Lower lobe of right lung (tissue), 2 donors: Measurements from ENCODE around the gene ENOX1. TPM values are rescaled to one million over a fixed set of nuclear protein-coding genes. Genes with fewer than 3 reads are reported as not detected.

Experiments
- ATAC-seq, 2 donors: fragments of 200-7000 bp; cut with Tn5 transposase; one replicate each; pipeline ENCODE4 v1.9.1; 2020 to 2022; ENCODE audit warnings: mild to moderate bottlenecking in 2 of 2, moderate library complexity in 2 of 2
- DNase-seq: peaks from one replicate; pipeline ENCODE4 v3.0.0-alpha.2; 2020
- H3K27ac ChIP-seq: fragments of 200-600 bp; one replicate; pipeline ENCODE4 v1.8.0; 2022
- H3K27me3 ChIP-seq: fragments of 200-600 bp; one replicate; pipeline ENCODE4 v1.8.0; 2022; ENCODE audit warnings: low read depth
- H3K36me3 ChIP-seq: fragments of 200-600 bp; one replicate; pipeline ENCODE4 v1.8.0; 2022; ENCODE audit warnings: mild to moderate bottlenecking
- H3K4me1 ChIP-seq: fragments of 200-600 bp; one replicate; pipeline ENCODE4 v1.8.0; 2022
- H3K4me3 ChIP-seq: fragments of 200-600 bp; one replicate; pipeline ENCODE4 v1.8.0; 2022; ENCODE audit warnings: mild to moderate bottlenecking
- H3K9me3 ChIP-seq: fragments of 200-600 bp; one replicate; pipeline ENCODE4 v1.8.0; 2022
- intact Hi-C: fragments of 100-400 bp; cut with DNase I; formaldehyde crosslinking; loops from one replicate; pipeline ENCODE4 v1.11.0; 2022
- total RNA-seq: library from RNA; stranded (reverse); fragmentation: NEBNext Ultra II Directional; extraction: Animal tissue kit (Norgen Biotek cat#: 25700); gene quantifications from one replicate; pipeline ENCODE4 v1.2.1, GENCODE V29; 2021
- TF ChIP-seq, protein P1 (sequence below): fragments of 200-600 bp; IDR thresholded peaks from one replicate; pipeline ENCODE4 v1.8.0; 2022; ENCODE audit warnings: antibody characterized with exemption, mild to moderate bottlenecking
- donor health status: DM: no; HTN: yes; CAD: no; lungs with severe emphysema.

Gene ENOX1
- total RNA-seq, 1 donor from 2014 or later = 2.0 TPM

DNA sequence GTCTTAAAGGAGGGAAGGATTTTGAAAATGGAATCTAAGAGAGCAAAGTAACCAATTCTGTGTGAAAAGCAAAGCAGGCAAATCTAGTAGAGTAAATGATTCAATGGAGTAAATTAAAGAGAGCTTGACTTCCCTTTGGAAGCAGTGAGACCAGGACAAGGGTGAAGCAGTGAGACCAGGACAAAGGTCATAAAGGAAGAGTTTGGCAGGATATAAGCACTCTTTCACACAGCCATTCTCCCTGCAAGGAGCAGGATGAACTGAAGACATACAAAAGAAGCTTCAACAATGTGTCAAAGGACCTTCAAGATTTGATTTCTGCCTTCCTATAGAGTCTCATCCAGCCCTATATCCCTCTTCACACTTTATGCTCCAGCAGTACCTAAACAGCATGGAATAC is 123.8 kb downstream of the ENOX1 start:
- ATAC-seq = no peak
- no peaks in the 10 kb centered on the region for H3K36me3 ChIP-seq
- H3K4me3 ChIP-seq = no peak overlapping the region
- no peak for DNase-seq
- intact Hi-C loops = no loop called here
- no peak overlapping the region for H3K27ac ChIP-seq
- TF ChIP-seq, protein P1, sequence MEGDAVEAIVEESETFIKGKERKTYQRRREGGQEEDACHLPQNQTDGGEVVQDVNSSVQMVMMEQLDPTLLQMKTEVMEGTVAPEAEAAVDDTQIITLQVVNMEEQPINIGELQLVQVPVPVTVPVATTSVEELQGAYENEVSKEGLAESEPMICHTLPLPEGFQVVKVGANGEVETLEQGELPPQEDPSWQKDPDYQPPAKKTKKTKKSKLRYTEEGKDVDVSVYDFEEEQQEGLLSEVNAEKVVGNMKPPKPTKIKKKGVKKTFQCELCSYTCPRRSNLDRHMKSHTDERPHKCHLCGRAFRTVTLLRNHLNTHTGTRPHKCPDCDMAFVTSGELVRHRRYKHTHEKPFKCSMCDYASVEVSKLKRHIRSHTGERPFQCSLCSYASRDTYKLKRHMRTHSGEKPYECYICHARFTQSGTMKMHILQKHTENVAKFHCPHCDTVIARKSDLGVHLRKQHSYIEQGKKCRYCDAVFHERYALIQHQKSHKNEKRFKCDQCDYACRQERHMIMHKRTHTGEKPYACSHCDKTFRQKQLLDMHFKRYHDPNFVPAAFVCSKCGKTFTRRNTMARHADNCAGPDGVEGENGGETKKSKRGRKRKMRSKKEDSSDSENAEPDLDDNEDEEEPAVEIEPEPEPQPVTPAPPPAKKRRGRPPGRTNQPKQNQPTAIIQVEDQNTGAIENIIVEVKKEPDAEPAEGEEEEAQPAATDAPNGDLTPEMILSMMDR = no peak
- no peaks in the 10 kb centered on the region for H3K27me3 ChIP-seq
- H3K4me1 ChIP-seq = peaks cover 6% of the 10 kb centered on the region
- no peaks in the 10 kb centered on the region for H3K9me3 ChIP-seq

DNA sequence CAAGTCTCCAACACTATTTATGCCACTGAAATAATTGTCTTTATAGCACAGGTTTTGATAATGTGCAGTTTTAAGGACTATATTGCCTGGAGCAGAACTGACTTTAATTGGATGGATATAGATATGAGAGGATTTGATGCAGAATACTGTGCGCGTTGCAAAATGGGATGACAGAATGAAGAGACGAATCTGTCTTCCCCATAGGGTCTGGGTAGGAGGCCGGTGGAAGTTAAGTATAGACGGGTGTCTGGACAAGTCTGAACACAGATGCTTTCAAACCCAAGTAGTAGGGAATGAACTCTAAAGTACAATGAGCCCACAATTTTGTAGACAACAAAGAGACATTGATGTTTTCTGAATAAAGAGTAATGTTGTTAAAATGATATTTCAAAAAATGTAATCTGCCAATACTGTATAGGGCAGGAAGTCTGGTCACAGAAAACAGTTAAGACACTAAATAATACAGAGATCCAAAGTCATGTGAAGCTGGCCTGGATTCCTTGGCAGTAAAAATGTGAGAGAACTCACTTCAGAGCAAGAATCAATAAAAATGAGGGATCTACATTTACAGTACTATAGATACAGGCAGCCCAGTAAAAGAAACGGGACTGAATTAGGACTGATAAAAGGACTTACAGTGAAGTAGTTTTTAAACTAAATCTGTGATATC is 125.5 kb downstream of the ENOX1 start:
- H3K27me3 ChIP-seq = no peaks in the 10 kb centered on the region
- TF ChIP-seq, protein P1 = no peak
- no peak for DNase-seq
- intact Hi-C loops = no loop called here
- no peak overlapping the region for H3K27ac ChIP-seq
- H3K4me1 ChIP-seq = peaks cover 6% of the 10 kb centered on the region
- no peaks in the 10 kb centered on the region for H3K36me3 ChIP-seq
- no peak overlapping the region for H3K4me3 ChIP-seq
- no peak for ATAC-seq
- H3K9me3 ChIP-seq = no peaks in the 10 kb centered on the region

DNA sequence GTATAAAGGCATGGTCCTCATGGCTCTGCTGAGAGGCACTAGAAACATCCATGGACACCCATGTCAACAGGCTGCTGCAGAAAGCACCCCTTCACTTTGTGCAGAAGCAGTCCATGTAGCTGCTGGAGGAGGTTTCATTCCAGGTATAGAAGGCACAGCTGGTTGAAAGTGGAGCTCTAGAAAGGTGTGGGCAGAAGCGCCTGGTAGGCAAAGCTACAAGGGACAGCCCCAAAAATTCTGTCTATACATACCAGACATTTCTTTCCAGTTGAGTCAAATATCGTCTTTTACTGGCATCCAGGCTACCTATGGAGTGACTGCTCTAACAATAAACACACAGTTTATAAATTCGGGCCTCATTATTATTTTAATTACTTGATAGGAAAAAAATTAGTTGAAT is 129.3 kb downstream of the ENOX1 start:
- TF ChIP-seq, protein P1 = no peak
- no peak overlapping the region for H3K27ac ChIP-seq
- DNase-seq (no peak), ATAC-seq (no peak)
- no peaks in the 10 kb centered on the region for H3K9me3 ChIP-seq
- H3K27me3 ChIP-seq = no peaks in the 10 kb centered on the region
- intact Hi-C loops = no loop called here
- no peaks in the 10 kb centered on the region for H3K4me1 ChIP-seq
- no peaks in the 10 kb centered on the region for H3K36me3 ChIP-seq
- H3K4me3 ChIP-seq = no peak overlapping the region

GRCh38 chr13:43653980-43654379 is 132.8 kb downstream of the ENOX1 start:
- Histone ChIP-seq H3K36me3 (no peaks in the 10 kb centered on the region), H3K4me3 (no peak overlapping the region), H3K9me3 (no peaks in the 10 kb centered on the region), H3K27me3 (no peaks in the 10 kb centered on the region), H3K4me1 (no peaks in the 10 kb centered on the region), H3K27ac (no peak overlapping the region)
- no peak for ATAC-seq
- intact Hi-C loops = no loop called here
- no peak for DNase-seq
- TF ChIP-seq, protein P1 = no peak

DNA sequence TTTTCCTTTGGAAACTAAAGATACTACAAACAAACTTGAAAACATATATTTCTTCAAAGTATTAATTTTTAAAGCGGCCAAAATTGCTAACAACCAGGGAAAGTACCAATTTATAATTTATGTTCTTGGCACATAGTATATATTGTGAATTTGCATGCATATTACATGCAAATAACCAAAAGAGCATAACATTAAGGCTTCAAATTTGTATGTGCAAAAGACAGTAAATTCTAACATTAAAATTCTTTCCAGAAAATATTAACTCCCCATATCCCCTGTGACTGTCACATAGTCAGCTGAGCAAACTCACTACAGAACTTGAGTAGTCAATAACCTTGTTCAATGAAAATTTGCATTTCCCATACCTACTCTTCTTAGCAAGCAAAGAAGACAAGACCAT is 133.4 kb downstream of the ENOX1 start:
- Histone ChIP-seq H3K9me3 (no peaks in the 10 kb centered on the region), H3K36me3 (no peaks in the 10 kb centered on the region), H3K4me3 (no peak overlapping the region), H3K27me3 (no peaks in the 10 kb centered on the region), H3K4me1 (no peaks in the 10 kb centered on the region), H3K27ac (no peak overlapping the region)
- TF ChIP-seq, protein P1 = no peak
- ATAC-seq (no peak), DNase-seq (no peak)
- intact Hi-C loops = no loop called here
